KOPT-K1 (cell line): Measurements from ENCODE around the gene SPTB.

Experiments
- H3K27ac ChIP-seq: fragments of 200-600 bp; sonication (generic); 2 replicates; pipeline ENCODE4 v1.5.1; 2016; ENCODE audit warnings: antibody characterized with exemption, mild to moderate bottlenecking, low read depth, low read length; ENCODE audit not compliant: poor library complexity, severe bottlenecking
- H3K36me3 ChIP-seq: fragments of 200-600 bp; sonication (generic); 2 replicates; pipeline ENCODE4 v1.5.1; 2017; ENCODE audit warnings: antibody characterized with exemption, mild to moderate bottlenecking, low read length, moderate library complexity; ENCODE audit not compliant: insufficient read depth
- H3K9me3 ChIP-seq: fragments of 200-600 bp; sonication (generic); 2 replicates; pipeline ENCODE4 v1.5.1; 2017; ENCODE audit warnings: antibody characterized with exemption, low read length, mild to moderate bottlenecking; ENCODE audit not compliant: insufficient read depth, poor library complexity, severe bottlenecking

The SPTB gene

DNA sequence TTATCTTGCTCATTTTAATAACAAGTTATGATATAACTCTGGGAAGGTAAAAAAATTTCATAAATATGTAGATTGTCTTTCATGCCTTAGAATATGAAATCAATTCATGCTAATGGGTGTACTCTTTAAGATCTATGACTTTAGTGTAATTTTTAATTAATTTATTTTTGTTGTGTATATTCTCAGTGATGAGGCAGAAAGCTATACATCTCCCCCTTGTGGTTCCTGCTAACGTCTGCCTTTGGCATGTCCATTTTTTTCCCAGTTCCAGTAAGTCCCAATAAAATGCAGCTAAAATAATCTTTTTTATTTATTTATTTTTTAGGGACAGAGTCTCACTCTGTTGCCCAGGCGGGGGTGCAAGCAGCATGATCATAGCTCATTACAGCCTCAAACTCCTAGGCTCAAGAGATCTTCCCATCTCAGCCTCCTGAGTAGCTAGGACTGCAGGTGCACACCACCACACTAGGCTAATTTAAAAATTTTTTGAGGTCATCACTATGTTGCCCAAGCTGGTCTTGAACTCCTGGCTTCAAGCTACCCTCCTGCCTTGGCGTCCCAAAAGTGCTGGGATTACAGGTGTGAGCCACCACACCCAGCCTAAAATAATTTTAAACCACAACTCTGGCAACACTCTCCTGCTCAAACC lies 31.3 kb upstream of the SPTB start:
- Histone ChIP-seq H3K27ac (no peak overlapping the region), H3K36me3 (no peaks in the 10 kb centered on the region), H3K9me3 (no peaks in the 10 kb centered on the region)

DNA sequence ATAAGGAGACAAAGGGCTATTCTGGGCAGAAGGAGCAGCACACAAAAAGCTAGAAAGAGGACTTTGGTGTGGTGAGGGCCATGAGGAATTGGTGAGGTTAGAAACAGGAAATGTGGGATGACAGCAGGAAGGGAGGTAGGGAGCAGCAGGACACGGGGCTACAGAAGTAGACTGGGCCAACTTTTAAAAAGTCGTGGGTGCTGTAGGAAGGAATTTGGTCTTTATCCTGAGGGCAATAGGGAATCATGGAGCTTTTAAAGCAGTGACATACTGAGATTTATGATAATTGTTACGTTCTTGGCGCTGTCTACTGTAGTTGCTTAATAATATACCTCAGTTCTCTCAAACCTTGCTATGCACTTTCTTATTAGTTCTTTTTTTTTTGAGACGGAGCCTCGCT lies 26.3 kb upstream of the SPTB start:
- Histone ChIP-seq H3K9me3 (no peaks in the 10 kb centered on the region), H3K36me3 (no peaks in the 10 kb centered on the region), H3K27ac (no peak overlapping the region)

DNA sequence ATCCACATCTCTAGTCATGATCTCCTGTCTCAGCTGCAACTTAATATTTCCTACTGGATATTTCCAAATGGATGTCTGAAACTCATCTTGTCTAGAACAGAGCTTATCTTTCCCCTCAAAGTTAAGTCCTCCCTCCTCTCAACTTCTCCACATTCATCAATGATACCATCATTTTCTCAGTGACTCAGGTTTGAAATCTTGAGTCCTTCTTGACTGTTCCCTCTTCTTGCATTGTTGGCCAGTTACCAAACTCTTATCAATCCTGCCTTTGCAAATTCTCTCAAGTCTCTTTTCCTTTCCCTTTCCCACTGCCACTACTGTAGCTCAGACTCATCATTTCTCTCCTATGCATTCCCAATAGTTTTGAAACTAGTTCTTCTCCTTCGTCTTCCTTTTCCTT lies 20.3 kb upstream of the SPTB start:
- no peaks in the 10 kb centered on the region for H3K9me3 ChIP-seq
- H3K27ac ChIP-seq = no peak overlapping the region
- no peaks in the 10 kb centered on the region for H3K36me3 ChIP-seq

DNA sequence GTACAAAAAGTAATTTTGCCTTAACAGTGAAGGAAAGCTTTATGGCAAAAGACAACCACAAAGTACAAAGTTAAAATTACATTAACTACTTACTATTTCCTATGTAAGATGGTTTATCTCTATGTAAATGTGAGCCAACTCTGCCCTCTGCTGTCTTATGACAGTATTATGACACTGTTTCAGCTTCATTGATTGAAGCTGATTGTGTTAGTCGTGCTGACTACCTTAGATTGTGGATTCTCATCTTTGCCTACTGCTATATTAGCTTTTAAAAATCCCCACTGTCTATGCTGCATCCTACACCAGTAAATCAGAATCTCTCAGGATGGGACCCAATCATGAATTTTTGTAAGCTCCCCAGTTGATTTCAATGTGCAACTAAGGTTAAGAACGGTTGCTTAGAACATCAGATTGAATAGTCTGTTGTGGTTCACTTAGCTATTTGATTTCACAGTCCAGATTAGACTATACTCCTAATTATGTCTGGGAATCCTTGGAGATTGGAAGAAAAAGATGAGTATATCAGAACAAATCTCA lies 12.2 kb upstream of the SPTB start:
- Histone ChIP-seq H3K9me3 (no peaks in the 10 kb centered on the region), H3K27ac (no peak overlapping the region), H3K36me3 (no peaks in the 10 kb centered on the region)

DNA sequence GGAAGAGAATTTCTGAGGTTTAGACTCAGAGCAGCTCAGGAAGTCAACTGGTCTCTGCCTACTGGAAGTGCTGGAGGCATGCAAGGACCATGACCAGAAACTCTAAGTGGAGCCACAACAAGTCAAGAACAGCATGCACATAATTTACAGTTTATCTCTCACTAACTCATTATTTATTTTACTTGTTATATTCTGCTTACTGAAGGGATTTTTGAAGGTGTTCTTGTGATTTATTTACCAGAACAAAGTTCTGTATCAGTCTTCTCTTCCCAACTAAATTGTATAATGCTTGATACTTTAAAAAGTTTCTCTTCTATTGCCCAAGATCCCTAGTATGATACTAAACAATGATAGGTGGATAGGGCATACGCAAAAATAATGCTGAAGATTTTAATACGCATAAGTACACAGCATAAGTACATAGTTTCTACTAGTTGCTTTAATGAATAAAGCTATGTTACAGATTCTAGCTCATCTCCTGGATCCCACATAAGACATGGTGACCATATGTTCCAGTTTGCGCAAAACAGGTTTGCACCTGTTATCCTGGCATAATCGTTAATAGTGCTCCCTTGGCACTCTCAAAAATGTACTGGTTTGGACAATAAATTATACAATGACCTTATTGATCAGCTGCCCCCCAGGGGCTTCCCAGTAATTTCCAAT lies 11.6 kb upstream of the SPTB start:
- no peaks in the 10 kb centered on the region for H3K9me3 ChIP-seq
- no peaks in the 10 kb centered on the region for H3K36me3 ChIP-seq
- no peak overlapping the region for H3K27ac ChIP-seq

DNA sequence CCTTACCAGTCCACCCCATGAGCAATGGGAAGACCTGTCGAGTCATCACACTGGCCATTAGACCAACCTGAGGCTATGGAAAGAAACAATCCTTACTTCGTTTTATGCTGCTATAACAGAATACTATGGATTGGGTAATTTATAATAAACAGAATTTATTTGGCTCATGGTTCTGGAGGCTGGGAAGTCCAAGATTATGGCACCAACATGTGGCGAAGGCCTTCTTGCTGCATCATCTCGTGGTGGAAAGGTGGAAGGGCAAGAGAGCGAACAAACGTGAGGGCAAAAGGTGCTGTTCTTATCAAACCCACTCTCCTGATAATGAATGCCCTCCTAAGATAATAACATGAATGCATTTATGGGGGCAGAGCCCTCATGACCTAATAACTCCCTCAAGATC lies 9.6 kb upstream of the SPTB start:
- H3K36me3 ChIP-seq = no peaks in the 10 kb centered on the region
- no peaks in the 10 kb centered on the region for H3K9me3 ChIP-seq

DNA sequence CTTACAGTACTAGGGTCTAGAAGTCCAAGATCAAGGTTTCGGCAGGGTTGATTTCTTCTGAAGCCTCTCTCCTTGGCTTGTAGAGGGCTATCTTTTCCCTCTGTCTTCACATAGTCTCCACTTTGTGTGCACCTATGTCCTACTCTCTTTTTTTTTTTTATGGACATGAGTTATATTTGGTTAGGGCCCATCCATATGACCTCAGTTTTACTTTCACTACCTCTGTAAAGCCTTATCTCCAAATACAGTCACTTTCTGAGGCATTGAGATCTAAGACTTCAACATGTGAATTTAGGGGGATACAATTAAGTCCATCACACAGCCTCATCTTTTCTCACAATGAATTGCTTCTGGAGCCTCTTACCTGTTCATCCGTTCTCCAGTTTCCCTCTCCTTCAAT lies 5.9 kb upstream of the SPTB start:
- H3K9me3 ChIP-seq = no peaks in the 10 kb centered on the region
- no peaks in the 10 kb centered on the region for H3K36me3 ChIP-seq
- H3K27ac ChIP-seq = no peak overlapping the region

More for the DNA sequence above, 9.6 kb upstream of the SPTB start:
- no peak overlapping the region for H3K27ac ChIP-seq

DNA sequence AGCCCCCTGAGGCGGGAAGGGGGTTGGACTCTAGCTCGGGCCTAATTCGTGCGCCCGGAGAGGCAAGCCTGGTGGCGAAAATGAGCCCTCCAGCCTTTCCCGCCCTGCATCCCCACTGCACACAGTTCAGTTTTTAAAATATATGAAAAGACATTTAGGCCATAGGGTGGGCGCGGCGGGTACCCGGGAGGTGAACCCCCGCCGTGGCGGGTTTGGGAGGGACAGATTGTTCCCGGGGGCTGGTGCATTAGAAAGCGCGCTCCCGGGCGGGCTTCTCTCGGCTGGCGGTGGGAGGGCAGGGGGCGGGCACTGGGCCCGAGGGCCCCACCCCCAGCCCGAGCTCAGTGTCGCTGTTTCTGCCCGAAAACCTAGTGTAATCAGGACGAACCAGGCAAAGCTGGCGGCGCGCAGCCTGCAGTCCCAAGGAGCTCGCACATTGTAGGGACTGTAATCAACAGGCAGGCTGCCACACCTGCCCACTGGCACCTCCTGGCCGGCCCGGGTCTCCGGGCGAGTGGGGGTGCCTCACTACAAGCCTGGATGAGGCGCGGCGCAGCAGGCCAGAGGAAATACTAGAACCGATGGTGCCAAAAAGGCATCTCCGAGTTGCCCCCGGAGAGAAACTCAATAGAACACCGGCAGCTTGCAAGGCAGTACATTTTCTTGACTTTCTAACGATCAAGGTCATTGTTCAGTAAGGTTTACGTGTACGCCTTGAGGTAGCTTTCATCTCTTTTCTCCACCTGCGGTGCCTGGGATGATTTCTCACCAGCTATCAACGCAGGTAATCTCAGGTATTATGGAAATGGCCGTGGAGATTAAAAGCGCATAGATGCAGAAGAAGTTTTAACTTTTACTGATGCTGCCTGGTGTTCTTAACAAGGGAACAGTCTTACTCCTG lies 764 bp upstream of the SPTB start:
- no peak overlapping the region for H3K27ac ChIP-seq
- no peaks in the 10 kb centered on the region for H3K9me3 ChIP-seq
- no peaks in the 10 kb centered on the region for H3K36me3 ChIP-seq

DNA sequence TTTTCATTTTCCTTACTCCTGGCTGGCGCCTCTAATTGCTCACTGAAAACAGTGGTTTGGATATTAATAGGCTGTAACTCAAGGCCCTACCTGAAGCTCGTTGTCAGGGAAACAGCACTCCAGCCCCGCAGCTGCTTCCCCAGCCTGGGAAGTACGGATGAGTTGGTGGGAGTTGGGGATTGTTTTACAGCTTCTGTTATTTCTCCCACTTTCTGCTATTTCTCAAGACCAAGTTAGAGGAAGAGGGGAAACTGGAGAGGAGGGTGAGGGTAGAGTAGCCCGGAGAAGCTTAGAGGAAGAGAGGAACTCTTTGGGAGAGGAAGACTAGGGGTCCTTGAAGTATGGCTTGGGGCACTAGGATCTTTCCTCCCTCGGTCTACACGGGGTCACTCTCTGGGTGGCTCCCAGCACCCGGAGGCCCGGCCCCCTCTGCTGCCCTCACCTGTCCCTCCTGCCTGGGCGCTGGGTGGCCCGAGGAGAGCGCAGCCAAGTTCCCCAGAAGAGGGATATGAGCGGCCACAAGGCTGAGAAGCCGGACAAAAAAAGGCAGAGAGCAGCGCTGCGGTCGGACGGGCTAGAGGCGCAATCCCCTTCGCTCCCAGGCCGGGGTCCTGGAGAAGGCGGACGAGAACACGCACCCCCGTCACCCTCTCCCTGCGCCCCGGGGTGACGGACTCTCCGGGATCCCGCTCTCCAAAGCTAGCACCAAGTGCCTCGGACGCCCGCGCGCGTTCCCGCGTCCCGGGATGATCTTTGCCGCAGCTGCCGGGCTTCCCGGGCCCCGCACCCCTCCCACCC lies 671 bp downstream of the SPTB start:
- no peak overlapping the region for H3K27ac ChIP-seq
- H3K9me3 ChIP-seq = no peaks in the 10 kb centered on the region
- H3K36me3 ChIP-seq = no peaks in the 10 kb centered on the region

DNA sequence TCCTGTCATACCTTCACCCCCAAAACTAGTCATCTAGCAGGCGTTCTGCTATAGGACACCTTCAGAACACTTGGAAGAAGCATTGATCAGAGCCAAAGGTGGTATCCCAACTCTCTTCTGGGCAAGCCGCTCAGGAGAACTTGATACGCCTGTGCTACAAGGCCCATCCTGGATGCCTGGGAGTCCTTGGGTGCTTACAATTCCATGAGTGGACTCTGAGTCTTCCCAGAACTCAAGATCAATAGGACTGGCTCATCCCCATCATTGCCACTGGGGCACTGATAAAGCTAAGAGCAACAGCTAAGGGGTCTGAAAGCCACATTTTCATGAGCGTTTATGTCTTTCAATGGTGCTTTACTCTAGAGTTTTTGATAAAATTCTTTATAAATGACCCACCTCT lies 1.9 kb downstream of the SPTB start:
- H3K9me3 ChIP-seq = no peaks in the 10 kb centered on the region
- H3K36me3 ChIP-seq = no peaks in the 10 kb centered on the region
- H3K27ac ChIP-seq = no peak overlapping the region

DNA sequence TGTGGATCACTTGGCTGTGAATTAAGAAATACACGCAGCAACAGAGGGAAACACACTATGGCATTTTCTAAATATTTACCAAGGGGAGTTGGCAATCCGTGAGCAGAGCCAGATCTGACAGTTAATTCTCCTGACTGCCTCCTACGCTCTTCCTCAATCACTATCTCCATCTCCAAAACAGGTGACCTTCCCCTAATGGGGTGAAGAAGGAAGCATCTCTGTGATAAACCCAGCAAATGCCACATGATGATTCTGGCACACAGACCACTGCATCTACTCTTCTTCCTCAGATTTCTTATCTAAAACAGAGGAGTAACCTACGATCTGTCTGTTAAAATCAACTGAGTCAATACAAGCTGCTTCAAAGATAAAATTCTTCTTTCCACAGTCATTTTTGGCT lies 4.4 kb downstream of the SPTB start:
- Histone ChIP-seq H3K36me3 (no peaks in the 10 kb centered on the region), H3K27ac (no peak overlapping the region), H3K9me3 (no peaks in the 10 kb centered on the region)

DNA sequence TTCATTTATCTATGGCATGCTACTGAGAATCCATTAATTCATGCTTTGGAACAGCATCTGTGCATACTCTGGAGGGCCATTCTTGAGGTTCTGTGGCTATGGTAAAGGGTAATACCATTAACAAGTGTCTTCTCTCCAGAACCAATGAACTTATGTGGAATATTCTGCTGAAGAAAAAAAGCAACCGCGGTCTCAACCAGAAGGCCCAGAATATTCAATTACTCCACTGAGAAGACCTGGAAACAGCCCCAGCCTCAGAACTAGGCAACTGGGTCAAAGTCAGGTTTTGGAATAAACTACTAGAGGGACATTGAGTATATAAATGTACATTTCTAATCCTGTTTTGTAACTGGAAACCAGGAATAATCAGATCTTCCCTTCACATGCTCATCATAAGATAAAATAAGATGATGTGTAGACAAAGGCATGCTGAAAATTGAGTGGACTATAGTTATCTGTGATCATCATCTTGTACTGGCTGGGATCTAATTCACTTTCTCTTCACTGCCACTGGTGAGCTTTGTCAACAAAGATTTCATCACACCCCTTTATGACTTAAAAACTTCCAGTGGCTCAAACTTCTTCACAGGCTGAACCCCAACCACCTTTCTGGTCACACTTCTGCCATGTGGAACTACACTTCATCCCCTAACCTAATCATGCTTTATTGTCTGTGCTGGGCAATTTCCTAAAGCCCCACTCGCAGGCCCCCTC lies 6.0 kb downstream of the SPTB start:
- H3K27ac ChIP-seq = no peak overlapping the region
- H3K36me3 ChIP-seq = no peaks in the 10 kb centered on the region
- H3K9me3 ChIP-seq = no peaks in the 10 kb centered on the region

DNA sequence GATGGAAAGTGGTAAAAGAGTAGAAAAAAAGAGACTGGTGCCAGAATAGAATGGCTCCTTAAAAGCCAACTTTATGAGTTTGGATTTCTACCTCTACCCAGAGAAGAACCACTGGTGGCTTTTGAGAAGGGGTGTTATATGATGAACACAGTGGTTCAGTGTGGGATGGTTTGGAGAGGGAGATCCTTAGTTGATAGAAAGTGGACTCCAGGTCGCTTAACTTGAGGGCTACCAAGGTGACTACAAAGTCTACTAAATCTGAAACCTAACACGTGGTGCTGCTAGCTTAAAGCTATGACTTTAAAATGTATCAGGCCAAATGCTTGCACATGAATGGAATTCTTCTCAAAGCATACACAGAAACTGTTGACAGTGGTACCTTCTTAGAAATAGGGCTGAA lies 8.4 kb downstream of the SPTB start:
- H3K36me3 ChIP-seq = no peaks in the 10 kb centered on the region
- no peak overlapping the region for H3K27ac ChIP-seq
- no peaks in the 10 kb centered on the region for H3K9me3 ChIP-seq

DNA sequence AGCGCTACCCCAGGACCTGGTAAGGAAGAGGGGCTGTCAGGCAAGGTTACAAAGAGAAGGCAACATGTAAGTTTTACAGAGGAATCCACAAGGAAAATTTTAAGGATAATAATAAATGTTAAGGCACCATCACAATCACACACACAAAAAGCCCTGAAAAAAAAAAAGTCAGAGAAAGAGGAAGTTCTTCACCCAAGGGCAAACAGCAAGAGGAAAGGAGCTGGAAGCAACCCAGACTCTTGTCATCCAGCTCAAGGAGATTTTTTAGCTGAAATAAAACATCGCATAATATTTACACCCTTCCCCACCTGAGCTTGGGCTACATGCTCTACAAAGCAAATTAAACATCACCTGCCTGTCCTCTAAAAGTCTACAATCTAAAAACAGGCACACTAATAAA lies 9.5 kb downstream of the SPTB start:
- H3K9me3 ChIP-seq = no peaks in the 10 kb centered on the region
- no peak overlapping the region for H3K27ac ChIP-seq
- H3K36me3 ChIP-seq = no peaks in the 10 kb centered on the region
